Astrocyte of the hippocampus (primary cell): ENCODE measurements around the gene FBXO45.
"Not testable (repeated sequence)": the region's sequence is repeated elsewhere in the genome, so short reads cannot be mapped to it uniquely, and the experiment has no call there.

Experiments
- DNase-seq: peaks from one replicate; pipeline ENCODE4 v3.0.0; 2011; ENCODE audit warnings: low read depth, low spot score

FBXO45 gene

GRCh38 chr3:196557236-196557635 lies 11.2 kb upstream of the FBXO45 start:
- DNase-seq: no peak

GRCh38 chr3:196558476-196558875 lies 10.0 kb upstream of the FBXO45 start:
- no peak for DNase-seq

- DNase-seq: no peak
Measured at GRCh38 chr3:196559826-196560225, 8.6 kb upstream of the FBXO45 start.

- peak; percentile 14 for DNase-seq
Measured at GRCh38 chr3:196563721-196564225, 4.7 kb upstream of the FBXO45 start.

DNA sequence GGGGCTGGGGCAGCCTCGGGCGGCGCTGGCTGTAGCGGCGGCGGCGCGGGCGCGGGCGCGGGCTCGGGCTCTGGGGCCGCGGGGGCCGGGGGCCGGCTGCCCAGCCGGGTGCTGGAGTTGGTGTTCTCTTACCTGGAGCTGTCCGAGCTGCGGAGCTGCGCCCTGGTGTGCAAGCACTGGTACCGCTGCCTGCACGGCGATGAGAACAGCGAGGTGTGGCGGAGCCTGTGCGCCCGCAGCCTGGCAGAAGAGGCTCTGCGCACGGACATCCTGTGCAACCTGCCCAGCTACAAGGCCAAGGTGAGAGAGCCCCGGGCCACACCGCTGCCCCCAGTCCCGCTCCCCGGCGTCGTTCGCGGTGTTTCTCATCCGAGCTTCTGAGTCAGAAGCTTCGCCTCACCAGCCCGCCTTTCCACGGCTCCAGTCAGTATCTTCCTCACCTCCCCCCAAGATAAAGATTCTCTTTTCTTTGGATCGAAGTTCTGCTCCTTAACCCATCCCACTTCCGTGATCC lies 600 bp downstream of the FBXO45 start:
- peak; percentile 69 for DNase-seq

DNA sequence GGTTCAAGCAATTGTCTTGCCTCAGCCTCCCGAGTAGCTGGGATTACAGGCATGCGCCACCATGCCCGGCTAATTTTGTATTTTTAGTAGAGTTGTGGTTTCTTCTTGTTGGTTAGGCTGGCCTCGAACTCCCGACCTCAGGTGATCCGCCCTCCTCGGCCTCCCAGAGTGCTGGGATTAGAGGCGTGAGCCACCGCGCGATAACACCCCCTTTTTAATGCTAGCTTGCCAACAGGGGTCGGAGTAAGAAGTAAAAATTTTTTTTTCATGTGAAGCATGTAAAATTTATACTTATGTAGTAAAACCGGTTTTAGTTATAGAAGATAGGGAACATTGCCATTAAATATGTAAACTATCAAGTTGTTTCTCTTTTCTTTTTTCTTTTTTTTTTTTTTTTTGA lies 1.9 kb downstream of the FBXO45 start:
- DNase-seq: not testable (repeated sequence)

- DNase-seq: no peak
Measured at GRCh38 chr3:196572389-196572788, 3.9 kb downstream of the FBXO45 start.

GRCh38 chr3:196585044-196585757 lies 16.7 kb downstream of the FBXO45 start:
- no peak for DNase-seq

GRCh38 chr3:196590279-196590678 lies 21.8 kb downstream of the FBXO45 start:
- no peak for DNase-seq

- no peak for DNase-seq
Measured at GRCh38 chr3:196596355-196596754, 27.9 kb downstream of the FBXO45 start.

DNA sequence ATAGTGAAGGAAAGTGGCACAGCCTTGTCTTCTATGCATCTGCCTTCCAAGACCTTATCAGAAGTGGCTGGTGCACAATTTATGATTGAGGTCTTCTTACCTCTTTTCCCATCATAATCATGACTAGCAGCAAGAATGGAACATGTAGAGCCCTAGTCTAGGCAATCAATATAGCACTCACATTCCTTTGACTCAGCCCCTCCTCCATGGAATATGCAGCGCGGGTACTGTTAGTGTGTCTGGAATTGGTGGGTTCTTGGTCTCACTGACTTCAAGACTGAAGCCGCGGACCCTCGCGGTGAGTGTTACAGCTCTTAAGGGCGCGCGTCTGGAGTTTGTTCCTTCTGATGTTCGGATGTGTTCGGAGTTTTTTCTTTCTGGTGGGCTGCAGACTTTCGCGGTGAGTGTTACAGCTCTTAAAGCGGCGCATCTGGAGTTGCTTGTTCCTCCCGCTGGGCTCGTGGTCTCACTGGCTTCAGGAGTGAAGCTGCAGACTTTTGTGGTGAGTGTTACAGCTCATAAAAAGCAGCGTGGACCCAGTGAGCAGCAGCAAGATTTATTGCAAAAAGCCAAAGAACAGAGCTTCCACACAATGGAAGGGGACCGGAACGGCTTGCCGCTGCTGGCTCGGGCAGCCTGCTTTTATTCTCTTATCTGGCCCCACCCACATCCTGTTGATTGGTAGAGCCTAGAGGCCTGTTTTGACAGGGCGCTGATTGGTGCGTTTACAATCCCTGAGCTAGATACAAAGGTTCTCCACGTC lies 29.7 kb downstream of the FBXO45 start:
- DNase-seq: not testable (repeated sequence)

GRCh38 chr3:196599734-196600128 lies 31.3 kb downstream of the FBXO45 start:
- DNase-seq: no peak

DNA sequence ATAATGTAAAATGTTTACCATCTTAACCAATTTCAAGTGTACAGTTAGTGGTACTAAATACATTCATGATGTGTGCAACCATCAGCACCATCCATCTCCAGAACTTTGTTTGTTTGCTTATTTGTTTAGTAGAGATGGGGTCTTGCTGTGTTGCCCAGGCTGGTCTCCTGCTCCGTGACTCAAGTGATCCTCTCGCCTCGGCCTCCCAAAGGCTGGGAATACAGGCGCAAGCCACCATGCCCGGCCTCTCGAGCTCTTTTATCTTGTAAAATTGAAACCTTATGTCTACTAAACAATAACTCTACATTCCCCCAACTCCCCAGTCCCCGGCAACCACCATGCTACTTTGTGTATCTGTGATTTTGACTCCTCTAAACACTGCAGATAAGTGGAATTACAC lies 31.9 kb downstream of the FBXO45 start:
- no peak for DNase-seq

DNA sequence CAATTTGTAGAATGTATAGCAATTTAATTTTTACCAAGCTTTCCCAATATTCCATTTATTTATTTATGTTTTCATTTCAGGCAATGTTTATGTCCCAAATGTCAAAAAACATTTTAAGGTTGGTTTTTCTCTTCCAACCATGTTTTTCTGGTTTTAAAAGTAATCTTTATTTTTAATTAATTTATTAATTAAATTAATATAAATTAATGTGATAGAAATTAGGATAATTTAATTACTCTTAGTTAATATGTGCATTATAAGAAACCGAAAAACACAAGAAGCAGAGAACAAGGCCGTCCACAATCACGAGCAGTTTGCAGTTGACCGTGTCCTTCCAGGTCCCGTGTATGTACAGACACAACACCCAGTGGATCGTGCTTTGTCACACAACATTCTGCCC lies 34.2 kb downstream of the FBXO45 start:
- DNase-seq: no peak

DNA sequence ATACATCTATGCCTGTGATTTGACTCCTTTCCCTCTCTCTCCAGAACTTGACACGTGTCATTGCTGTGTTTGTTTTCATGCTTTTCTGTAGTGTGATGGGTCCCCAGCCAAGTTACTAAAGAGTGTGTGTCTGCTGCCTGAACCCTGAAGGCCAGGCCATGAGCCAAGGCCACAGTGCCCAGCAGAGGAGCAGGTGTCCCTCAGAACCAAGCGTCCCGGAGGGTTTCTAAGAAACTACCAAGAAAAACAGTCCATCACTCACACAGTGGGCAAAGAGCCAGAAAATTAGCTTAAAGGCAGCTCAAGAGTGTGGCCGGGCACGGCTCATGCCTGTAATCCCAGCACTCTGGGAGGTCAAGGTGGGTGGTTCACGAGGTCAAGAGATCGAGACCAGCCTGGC lies 35.2 kb downstream of the FBXO45 start:
- peak; percentile 15 for DNase-seq

DNA sequence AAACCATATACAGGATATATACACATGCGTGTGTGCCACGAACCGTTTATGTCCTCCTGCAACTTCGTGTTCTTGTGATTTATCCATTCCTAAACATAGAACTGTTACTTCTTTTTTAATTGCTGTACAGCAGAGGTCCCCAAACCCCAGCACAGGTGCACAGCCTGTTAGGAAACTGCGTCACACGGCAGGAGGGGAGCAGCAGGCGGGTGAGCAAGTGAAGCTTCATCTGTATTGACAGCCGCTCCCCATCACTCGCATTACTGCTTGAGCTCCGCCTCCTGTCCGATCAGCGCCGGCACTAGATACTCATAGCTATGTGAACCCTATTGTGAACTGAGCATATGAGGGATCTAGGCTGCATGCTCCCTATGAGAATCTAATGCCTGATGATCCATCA lies 36.1 kb downstream of the FBXO45 start:
- no peak for DNase-seq

DNA sequence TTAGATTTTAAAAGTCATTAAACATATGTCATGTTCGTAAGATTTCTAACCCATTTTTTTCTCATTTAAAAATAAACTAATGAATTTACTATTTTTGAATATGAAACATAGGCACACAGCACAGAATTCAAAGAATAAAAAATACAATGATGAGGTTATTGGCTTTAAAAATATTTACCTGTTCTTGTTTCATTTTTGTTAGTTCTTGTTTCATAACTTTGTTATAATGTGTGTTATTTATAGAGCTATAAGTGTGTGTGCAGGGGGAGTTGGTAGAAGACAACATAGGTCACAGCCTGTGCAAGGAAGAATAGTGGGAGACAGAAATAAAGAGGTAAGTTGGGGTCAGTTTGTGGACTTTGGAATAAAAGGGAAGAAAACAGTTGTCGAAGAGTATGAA lies 40.2 kb downstream of the FBXO45 start:
- no peak for DNase-seq

DNA sequence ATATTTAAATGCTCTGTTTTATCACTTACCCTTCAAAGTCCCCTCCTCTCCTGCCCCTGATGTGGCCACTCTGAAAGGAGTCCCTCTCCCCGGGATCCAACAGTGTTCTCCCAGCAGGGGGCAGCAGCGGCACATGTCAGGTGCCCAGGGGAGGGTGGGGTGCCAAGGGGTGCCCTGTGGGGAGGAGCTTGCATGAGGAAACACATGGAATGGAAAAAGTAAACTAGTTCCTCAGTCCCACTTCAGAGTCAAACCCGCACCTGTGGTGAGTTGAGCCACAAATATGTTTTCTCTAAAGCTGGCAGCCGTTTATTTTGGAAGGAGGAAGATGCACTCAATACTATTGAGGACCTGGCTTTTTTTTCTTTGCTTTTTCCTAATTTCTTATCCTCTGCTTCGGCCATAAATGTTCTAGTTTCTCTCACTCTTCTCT lies 40.9 kb downstream of the FBXO45 start:
- DNase-seq: peak; percentile 91

DNA sequence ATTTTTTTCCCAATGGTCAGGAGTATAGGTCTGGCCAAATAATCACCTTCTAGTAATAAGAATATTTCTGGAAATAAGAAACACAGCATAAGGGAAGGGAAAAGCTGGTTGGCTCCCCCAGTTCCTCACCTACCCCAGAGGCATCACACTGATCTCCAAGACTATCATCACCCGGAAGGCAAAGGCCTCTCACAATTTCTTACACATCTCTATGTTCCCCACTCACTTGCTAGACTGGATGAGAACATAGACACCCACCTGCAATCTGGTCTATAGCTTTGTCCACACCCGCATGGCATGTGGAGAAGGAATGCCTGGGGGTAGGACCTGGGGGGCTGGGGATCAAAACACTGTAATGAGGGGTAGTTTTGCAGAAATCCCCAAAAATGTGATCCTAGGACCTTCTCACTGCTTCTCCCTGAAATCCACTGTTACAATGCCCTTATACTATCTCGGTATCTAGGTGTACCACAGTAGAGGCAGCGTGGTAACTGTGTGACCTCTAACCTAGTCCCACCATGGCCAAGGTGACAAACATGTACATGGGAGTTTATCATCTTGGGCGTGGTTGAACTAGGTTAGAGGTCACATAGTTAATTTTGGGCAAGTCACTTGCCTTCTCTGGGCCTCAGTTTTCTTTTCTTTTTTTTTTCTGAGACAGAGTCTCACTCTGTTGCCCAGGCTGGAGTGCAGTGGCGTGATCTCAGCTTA lies 41.5 kb downstream of the FBXO45 start:
- DNase-seq: no peak

DNA sequence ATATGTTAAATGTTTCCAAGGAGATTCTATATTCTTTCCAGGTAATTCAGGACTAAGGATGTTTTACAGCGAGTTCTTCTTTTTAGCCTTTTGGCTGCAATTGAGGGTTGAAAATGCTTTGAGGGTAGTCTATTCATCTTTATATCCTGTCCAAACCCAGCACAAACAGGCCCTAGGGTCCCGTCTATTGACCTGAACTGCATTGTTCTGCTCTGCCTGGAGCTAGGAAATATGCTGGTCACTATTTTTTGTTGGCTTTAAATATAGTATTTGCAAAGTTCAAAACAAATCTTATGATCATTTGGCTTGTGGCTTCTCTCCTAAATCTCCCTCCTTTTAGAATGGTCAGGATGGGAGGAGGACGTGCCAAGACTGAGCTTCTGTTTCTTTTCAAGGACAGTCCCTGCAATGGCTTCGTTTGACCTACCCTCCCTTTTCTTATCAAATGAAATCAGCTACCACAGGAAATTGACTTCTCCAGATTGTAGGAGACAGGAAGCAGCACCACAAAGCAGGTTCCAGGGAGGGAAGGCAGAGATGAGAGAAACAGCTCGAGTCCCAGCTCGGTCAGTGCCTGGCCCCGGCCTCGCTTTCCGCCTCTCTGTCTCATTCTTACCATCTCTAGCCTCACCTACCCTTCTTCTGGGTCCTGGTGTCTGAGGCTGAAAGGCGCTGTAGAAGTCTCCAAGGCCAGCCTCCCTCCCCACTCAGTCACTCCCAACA lies 43.5 kb downstream of the FBXO45 start:
- DNase-seq: no peak

DNA sequence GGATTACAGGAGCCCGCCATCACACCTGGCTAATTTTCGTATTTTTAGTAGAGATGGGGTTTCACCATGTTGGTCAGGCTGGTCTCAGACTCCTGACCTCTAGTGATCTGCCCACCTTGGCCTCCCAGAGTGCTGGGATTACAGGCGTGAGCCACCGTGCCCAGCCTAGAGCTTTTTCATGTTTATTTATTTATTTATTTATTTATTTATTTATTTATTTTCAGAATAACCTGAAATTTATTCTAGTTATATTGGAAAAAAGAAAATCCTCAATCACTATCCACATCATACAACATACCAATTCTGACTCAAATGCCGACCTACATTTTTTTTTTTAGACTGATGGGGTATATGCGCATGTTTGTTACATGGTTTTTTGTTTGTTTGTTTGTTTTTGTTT lies 46.8 kb downstream of the FBXO45 start:
- DNase-seq: not testable (repeated sequence)
